GM21825 (cell line): ENCODE data around the gene MAMLD1.

ENCODE experiments used
- ATAC-seq: cut with Tn5 transposase; IDR thresholded peaks from one replicate; pipeline ENCODE4 v1.9.1; 2021; ENCODE audit warnings: mild to moderate bottlenecking, moderate library complexity; ENCODE audit not compliant: unreplicated experiment

The MAMLD1 gene

DNA sequence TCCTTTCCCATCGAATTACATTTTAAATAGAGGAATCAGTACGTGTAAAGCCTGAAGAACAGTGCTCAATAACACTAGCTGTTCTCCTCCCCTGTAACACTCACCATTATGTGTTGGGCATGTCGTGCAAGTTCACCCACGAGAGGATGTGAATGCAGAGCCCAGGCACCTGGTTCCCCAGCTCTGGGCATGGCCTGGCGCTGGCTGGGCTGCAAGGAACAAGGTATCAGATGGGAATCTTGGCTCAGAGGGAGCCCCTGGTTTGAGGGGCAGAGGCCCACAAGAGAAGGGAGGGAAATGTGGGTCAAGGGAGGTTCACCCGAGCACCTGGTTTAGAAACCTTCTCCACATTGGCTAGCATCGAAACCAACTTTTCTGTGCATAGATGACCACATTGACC is 163.6 kb downstream of the MAMLD1 start:
- ATAC-seq = no peak

DNA sequence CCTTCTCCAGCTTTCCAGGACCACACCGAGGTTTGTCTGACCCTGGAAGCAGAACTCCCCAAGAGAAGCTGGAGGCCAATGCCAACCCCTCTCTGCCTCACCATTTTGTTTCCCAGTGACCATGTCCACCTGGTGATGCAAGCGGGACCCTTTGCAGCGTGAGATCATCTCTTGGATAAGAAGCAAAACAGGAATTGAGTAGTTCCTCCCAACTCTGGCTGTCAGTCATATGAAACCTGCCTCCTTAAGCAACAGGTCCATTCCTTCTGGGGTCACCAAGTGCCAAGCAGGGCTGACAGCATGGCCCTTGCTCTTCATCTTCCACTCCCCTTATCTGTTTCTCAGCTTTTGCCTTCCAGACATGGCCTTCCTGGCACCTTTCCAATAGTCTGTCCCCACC is 164.0 kb downstream of the MAMLD1 start:
- no peak for ATAC-seq

DNA sequence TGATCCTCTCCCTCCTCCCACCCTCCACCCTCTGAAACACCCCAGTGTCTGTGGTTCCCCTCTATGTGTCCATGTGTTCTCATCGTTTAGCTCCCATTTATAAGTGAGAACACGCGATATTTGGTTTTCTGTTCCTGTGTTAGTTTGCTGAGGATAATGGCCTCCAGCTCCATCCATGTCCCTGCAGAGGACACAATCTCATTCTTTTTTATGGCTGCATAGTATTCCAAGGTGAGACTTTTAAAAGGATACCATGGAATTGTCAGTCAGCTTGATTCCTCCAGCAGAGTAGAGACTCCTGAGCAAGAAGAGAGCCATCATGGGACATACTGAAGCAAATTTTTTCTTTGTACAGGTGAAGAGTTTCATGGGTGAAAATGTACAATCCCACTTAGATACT is 166.5 kb downstream of the MAMLD1 start:
- ATAC-seq = no peak

DNA sequence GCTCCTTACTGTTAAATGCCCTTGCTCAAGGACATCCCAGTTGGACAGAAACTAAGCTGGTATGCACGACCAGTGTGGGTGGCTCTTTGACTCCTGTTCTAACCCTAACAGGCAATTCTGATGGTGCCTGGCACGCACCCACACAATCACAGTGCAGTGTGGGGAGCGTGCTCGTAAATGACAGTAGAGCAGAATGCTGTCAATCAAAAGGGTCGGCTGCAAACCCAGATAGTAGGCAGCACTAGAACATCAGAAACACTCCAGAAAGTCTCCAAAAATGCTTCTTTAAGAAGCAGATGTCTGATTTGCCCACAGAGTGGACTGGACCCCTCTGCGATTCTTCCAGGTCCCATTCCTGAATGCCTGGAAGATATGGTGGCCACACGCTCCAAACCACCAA is 167.7 kb downstream of the MAMLD1 start:
- no peak for ATAC-seq

DNA sequence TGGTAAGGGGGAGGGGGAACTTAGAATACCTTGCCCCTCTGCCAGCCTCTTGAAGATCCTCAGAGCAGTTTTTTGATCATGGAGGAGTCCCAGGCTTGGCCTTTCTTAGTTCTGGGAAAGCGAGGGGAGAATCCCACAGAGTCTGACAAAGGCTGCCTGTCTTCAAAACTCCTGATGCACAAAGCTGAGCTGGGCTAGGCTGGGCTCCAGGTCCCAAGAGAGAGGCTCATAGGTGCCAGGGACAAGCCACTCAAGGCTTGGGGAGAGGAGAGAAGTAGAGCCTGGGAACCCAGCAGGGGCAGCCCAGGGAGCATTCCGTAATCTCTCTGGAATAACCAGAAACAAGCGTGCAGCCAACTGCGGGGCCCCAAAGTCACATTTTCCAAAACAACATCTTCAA is 168.3 kb downstream of the MAMLD1 start:
- ATAC-seq = no peak

DNA sequence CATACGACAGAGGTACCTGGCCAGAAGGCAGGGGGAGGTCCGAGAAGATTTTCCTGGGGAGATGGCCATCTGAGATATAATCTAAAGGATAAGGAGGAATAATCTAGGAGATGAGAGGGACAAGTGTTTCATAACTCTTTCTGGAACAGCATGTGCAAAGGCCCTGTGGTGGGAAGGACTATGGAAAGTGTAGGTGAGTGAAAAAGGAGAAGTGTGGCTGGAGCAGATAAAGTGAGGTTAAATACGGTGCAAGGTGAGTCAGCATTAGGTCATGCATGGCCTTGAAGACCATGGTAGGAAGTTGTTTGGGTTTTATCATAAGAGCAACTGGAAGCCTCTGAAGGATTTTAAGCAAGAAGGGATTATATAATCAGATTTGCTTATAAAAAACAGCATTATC is 170.7 kb downstream of the MAMLD1 start:
- ATAC-seq = no peak

DNA sequence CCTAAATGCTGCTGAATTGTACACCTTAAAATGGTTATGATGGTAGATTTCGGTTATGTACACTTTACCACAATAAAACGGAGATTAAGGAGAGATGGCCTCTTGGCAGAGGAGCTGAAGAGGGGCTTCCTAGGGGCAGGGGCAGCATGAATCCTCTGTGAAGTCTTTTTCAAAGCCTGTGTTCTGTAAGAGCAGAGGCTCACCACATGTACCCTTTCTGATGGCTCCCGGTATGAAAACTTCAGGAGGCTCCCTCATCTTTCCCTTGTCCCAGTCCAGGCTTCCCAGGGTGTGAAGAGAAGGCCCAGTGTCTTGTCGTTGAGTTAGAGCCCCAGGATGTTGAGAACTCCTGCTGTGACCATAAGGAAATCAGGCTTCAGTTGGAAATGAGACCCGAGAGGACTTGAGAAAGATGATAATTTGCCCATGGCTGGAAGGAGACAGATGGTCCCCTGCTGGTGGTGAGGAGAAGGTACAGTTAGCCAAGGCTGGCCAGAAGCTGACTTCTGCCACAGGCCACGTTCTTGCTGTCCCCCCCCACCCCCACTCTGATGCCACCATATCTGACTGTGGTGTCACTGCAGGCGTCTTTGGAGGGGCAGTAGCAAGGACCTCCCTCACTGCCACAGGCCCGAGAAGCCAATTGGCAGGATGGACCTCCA is 173.5 kb downstream of the MAMLD1 start:
- ATAC-seq = no peak

DNA sequence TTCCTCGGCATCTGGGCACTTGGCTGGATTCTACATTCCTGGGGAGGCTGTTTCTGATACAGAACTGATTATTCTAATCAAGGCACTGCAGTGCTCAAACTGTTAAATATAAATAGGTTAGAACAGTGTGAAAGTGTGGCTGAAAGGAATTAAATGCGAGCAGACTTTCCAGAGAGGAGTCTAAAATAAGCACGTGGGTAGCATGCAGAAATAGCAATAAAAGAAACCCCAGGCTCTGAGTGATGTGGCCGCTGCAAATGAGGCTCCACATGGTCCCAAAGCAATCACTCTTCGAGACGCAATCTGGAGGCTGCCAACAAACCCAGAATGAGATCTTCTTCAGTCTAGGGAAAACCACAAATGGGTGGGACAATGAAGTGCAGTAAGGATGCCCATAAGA is 174.7 kb downstream of the MAMLD1 start:
- ATAC-seq = no peak

DNA sequence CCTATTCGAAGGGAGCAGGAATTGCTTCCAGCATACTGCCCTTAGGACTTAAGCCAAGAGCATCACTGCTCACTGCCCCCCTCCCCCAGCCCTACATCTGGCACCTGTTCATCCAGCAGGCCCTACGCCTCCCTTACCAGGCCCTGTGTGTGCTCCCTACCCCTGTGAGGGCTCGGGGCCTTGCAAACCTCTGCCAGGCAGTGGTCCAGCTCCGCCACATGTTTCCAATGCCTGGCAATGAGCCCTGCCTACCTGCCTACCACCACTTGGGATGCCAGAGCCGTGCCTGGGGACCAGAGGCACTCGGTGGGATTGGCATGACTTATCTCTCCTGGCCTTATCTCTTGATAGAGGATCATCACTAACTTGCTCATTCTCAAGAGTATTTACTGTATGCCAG is 177.8 kb downstream of the MAMLD1 start:
- no peak for ATAC-seq

DNA sequence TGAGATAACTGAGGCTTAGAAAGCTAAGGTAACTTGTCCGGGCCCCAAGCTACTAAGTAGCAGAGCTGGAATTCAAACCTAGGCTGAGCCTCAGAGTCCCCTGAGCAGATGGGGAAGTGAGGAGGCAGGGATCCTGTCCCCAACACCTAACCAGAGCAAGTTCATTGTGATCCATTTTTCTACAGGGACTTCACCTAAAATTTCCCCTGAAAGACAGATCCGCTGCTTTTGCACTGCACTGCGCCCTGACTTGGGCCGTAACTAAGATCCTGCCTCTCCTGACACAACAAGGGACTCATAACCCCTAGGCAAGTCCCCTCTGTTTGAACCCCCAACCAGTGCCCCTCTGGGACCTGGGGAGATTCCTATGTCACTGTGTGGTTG is 179.7 kb downstream of the MAMLD1 start:
- peak; percentile 31 for ATAC-seq

DNA sequence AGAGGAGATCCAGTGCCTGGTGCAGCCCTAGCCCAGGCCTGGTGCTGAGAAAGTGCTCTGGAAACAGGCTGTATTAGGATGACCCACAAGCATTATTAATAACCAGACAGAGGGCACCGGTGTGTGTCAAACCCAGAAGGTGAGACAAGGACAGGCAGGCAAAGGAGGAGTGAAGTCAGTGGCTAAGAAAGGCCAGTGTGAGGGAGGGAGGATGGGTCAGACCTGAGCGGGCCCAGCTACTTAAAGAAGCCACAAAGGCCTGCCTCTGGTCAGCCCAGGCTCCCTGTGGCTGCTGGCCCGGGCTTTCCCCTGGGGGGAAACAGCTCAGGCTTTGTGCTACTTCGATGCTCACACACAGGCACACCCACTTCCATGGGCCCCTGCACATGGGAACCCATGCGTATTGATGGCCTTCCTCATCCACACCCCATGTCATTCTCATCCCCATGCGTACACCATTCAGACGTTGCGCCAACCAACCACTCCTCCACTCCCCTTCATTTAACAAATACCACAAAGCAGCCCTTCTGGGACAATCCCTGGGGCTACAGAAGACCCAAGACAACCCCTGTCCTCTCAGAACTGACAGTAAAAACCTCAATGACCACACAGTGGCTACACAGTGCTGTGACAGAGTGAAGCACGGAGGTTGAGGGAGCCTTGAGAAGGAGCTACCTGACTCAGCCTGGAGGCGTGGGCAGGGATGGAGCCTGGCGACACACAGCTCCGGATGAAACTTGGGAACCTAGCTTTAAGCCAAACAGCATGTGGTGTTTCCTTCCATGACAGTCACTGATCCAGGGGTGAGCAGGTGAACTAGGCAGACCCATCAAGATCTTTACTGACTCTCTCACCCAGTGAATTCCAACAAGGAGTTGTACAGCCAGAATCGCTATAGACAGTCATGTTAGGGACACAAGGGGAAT is 180.4 kb downstream of the MAMLD1 start:
- ATAC-seq = peak; percentile 50

DNA sequence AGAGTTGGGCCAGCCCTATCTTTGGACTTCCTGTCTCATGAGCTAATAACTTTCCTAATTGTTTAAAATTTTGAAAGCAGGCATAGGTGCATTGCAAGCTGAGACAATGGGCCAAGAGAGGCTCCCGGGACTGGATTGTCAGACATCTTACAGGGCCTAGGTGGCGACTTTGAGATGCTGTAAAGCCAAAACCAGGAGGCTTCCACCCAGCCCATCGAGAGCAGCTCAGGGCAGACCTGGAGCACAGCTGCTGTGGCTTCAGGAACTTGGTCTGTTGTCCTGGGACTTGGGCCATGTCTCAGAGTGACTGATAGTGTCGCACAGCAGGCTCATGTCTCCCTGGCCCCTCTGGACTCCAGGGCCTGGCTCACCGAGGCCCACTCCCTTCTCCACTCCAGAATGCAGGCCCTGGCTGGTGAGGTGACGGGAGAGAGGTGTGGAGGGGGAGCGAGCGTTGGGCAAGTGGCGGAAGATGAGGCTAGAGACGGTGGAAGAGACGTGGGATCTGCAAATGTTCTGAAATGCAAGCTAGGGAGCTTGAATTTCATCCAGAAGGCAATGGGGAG is 181.2 kb downstream of the MAMLD1 start:
- no peak for ATAC-seq

DNA sequence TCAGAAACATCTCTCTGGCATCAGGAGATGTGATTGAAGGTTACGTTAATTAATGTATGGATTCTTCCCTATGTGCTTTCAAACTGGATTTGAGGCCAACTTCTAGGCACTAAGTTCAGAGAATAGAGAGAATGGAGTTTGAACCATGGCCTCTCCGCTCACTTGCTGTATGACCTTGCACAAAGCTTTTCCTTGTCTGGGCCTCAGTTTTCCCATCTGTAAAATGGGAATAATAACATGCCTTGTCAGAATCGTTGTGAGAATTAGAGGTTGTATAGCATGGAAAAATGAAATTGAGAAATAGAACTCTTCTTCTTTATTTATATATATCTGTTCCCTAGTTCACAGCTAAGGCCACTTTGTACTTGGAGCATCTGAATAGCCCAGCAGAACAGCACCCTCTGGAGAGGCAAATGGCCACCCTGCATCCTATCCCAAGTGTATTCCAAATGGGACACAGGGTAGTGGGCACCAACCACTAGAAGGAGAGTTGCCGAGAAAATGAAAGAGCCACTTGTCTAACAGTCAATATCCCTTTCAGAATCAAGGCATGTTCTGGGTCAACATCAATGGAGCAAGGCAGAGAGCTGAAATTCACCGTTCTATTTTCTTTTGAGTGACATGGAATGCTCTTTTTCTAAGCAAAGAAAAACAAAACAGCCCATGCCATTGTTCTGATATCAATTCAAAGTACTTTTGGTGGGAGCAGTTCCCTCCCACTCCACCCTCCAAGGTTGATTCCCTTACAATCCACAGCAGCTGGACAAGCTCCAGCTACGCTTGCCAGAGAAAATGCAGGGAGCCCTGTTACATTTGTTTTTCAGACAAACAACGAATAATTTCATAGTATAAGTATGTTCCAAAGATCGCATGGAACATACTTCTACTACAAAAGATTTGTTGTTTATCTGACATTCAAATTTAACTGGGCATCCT is 182.0 kb downstream of the MAMLD1 start:
- no peak for ATAC-seq

DNA sequence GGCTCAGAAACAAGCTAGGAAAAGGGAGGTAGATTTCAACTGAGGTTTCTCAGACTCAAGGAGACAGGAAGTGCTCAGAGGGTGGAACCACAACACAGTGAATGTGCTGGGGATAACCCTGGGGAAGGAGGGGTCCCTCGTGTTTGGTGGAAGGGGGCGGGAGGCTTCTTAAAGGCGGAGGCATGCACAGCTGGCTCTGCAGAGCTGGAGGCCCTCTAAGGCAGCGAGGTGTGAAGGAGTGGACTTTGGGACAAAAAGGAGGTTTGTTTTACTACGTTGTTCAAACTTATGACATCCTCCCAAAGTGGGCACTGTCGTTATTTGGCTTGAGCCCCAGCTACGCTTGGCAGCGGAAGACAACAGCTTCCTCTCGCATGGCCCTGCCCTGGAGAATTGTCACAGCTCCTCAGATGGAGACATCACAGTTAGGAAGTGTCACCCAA is 183.6 kb downstream of the MAMLD1 start:
- no peak for ATAC-seq

DNA sequence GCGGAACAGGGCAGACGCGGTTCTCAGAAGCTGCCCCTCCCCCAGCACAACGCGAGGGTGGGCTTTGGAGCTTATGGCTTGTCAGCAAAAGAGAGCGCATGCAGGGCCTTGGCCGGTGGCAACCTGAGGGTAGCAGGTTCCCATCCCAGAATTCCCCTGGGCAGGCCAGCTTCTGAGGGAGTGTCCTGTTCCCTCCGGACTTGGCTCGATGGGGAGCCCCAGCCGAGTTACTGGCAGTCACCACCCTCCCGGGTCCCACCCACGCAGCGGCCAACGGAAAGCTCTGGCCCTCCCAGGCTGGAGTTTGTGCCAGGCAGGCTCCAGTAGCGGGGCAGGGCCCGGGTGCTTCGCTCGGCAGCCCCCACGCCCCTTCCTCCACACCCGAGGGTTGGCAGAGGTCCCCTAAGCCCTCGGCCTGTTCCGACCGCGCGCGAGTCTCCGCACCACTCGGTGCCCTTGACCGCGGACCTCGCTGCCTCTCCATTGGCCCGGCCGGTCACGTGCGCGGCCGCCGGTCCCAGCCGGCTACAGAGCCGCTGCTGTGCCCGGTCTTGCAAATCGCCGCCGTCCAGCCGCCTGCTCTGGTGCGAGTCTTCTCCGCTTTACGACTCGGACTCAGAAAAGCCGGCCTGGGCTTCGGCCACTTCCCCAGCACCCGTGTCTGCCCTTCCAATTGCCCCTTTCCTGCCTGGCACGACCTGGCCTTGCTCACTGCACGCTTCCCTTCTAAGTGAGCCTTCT is 184.4 kb downstream of the MAMLD1 start:
- ATAC-seq = no peak

DNA sequence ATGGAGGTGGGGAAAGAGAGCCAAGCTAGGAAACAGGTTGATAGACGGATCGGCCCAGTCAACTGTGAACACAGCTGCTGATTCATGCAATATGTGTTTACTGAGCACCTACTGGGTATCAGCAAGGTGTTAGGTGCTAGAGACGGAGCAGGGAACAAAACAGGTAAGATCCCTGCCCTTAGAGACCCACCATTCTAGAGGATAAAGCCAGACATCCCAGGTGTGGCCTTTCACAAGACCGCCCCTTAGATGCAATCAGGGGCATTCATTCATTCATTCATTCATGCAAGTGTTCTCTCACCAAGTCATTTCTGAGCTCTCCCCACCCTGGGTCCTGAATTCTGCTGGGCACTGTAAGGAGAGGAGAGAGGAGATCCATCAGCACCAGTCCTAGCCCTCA is 185.1 kb downstream of the MAMLD1 start:
- no peak for ATAC-seq

DNA sequence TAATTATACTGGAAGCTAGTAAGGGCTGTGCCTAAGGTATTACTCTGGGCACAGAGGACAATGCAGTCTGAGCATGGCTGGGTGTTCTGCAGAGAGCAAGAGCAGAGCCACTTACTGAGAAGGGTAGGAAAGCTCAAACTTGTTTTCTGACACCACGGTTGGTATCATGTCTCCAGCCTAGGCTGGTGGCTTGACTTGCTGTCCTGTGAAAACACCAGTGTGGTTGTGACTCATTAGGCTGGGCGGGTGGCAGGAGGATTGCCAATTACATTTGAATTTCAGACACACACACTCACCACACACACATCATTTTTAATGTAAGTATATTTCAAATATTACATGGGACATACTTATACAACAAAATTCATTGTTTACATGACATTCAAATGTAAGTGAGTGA is 185.6 kb downstream of the MAMLD1 start:
- ATAC-seq = no peak

DNA sequence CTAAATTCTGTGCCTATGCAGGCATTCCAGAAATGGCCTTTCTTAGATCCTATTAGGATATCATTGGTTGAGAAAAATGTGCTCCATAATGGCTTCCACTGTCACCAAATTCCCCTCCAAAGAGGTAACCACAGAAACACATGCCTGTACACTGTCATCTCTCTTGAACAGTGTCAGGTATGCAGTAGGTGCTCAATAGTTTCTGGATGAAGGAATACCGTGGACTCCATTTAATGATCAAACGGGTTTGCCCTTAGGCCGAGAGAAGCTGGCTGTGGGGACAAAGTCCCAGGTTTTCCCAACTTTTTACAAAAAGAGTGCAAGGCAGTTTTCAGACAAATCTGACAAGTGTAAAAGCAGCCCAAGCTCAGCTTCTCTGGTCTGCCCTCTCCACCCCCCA is 188.8 kb downstream of the MAMLD1 start:
- ATAC-seq = no peak

DNA sequence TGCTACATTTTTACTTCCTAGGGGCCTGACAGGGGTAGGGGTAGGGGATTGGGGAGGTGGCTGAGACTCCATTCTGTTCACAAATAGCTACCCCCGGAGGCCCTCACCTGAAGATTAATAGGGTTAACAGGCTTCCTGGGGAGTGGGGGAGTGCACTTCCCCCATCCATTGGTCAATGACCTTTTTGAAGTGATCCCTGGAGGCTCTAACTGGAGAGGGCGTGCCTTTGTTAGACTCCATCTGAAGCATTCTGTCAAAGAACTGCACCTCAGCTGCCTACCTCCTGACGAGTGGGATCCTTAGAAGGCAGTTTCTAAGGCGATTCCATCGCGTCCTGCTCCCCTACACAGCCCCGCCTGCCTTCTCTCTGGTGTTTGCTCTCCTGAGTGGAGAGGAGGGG is 195.3 kb downstream of the MAMLD1 start:
- ATAC-seq = no peak
